GM18870 (cell line): Measurements from ENCODE around the gene HDGFL3.
"Not testable (repeated sequence)": the region's sequence is repeated elsewhere in the genome, so short reads cannot be mapped to it uniquely, and the experiment has no call there.

ENCODE experiments used
- ATAC-seq: cut with Tn5 transposase; IDR thresholded peaks from one replicate; pipeline ENCODE4 v1.9.1; 2021; ENCODE audit warnings: moderate library complexity; ENCODE audit not compliant: unreplicated experiment

Gene HDGFL3

GRCh38 chr15:83207660-83208366 is at the start of gene HDGFL3:
TSS of gene HDGFL3 (minus strand) at chr15:83207823. CDS start at chr15:83207414, 409 bp downstream.
- no peak for ATAC-seq

GRCh38 chr15:83250781-83251180 is 43.2 kb upstream of the HDGFL3 start:
- no peak for ATAC-seq

GRCh38 chr15:83249030-83249343 is 41.4 kb upstream of the HDGFL3 start:
- no peak for ATAC-seq

- ATAC-seq, result no peak
Measured at GRCh38 chr15:83248151-83249029, 40.8 kb upstream of the HDGFL3 start.

GRCh38 chr15:83243634-83244033 is 36.0 kb upstream of the HDGFL3 start:
- no peak for ATAC-seq

- no peak for ATAC-seq
Measured at GRCh38 chr15:83230242-83230641, 22.6 kb upstream of the HDGFL3 start.

- ATAC-seq, result no peak
Measured at GRCh38 chr15:83225449-83225848, 17.8 kb upstream of the HDGFL3 start.

GRCh38 chr15:83221781-83222180 is 14.2 kb upstream of the HDGFL3 start:
- ATAC-seq, result not testable (repeated sequence)

- no peak for ATAC-seq
Measured at GRCh38 chr15:83219026-83219425, 11.4 kb upstream of the HDGFL3 start.

- no peak for ATAC-seq
Measured at GRCh38 chr15:83215306-83215705, 7.7 kb upstream of the HDGFL3 start.

- ATAC-seq, result no peak
Measured at GRCh38 chr15:83210619-83211018, 3.0 kb upstream of the HDGFL3 start.

GRCh38 chr15:83209333-83209732 is 1.7 kb upstream of the HDGFL3 start:
- ATAC-seq, result no peak

- no peak for ATAC-seq
Measured at GRCh38 chr15:83208367-83208661, 691 bp upstream of the HDGFL3 start.

GRCh38 chr15:83207009-83207659 is 489 bp downstream of the HDGFL3 start:
- ATAC-seq, result no peak

GRCh38 chr15:83206526-83207008 is 1.1 kb downstream of the HDGFL3 start:
- no peak for ATAC-seq

- ATAC-seq, result no peak
Measured at GRCh38 chr15:83205725-83206324, 1.8 kb downstream of the HDGFL3 start.

GRCh38 chr15:83204697-83205096 is 2.9 kb downstream of the HDGFL3 start:
- no peak for ATAC-seq

- ATAC-seq, result no peak
Measured at GRCh38 chr15:83203543-83203942, 4.1 kb downstream of the HDGFL3 start.

- no peak for ATAC-seq
Measured at GRCh38 chr15:83200589-83200988, 7.0 kb downstream of the HDGFL3 start.

- no peak for ATAC-seq
Measured at GRCh38 chr15:83200162-83200561, 7.5 kb downstream of the HDGFL3 start.

- peak; percentile 74 for ATAC-seq
Measured at GRCh38 chr15:83199288-83199687, 8.3 kb downstream of the HDGFL3 start.
